Large intestine (tissue), 3 donors: ENCODE measurements around the gene STARD6. TPM values are rescaled to one million over a fixed set of nuclear protein-coding genes. Genes with fewer than 3 reads are reported as not detected.
"Not testable (repeated sequence)": the region's sequence is repeated elsewhere in the genome, so short reads cannot be mapped to it uniquely, and the experiment has no call there.

Source experiments
- DNase-seq, 2 donors: peaks; one replicate each; pipeline versions ENCODE4 v3.0.0 to v3.0.0-alpha.2; 2013
- H3K27ac ChIP-seq: one replicate; pipeline ENCODE4 v1.5.1; 2013; ENCODE audit warnings: low read length
- H3K27me3 ChIP-seq: 2 replicates; pipeline ENCODE4 v1.6.1; 2013; ENCODE audit warnings: low read length; ENCODE audit not compliant: control insufficient read depth, insufficient read depth
- H3K36me3 ChIP-seq: 2 replicates; pipeline ENCODE4 v1.6.1; 2013; ENCODE audit warnings: low read length; ENCODE audit not compliant: control insufficient read depth, insufficient read depth
- H3K4me1 ChIP-seq: one replicate; pipeline ENCODE4 v1.6.1; 2013; ENCODE audit warnings: low read length; ENCODE audit not compliant: control insufficient read depth, insufficient read depth
- H3K4me3 ChIP-seq: one replicate; pipeline ENCODE4 v1.5.1; 2013; ENCODE audit warnings: low read length
- H3K9me3 ChIP-seq: one replicate; pipeline ENCODE4 v1.6.1; 2013; ENCODE audit warnings: mild to moderate bottlenecking, low read depth, low read length, moderate library complexity; ENCODE audit not compliant: control insufficient read depth
- WGBS: methylation state at CpG from one replicate; pipeline ENCODE4 v1.1.5; 2013; ENCODE audit warnings: low lambda C conversion rate; ENCODE audit not compliant: insufficient coverage; 5-methylcytosine and 5-hydroxymethylcytosine counted together
- polyA plus RNA-seq: library from polyadenylated mRNA; unstranded; fragments of 120-200 nt; gene quantifications from one replicate; pipeline ENCODE4 v1.2.1, GENCODE V29; 2013

Gene STARD6
- polyA plus RNA-seq, 1 donor: 0.06 TPM

GRCh38 chr18:54303408-54303807 lies 54.2 kb downstream of the STARD6 start:
- no peaks in the 10 kb centered on the region for H3K27me3 ChIP-seq
- H3K27ac ChIP-seq: no peak overlapping the region
- no peaks in the 10 kb centered on the region for H3K36me3 ChIP-seq
- peaks cover 4% of the 10 kb centered on the region for H3K9me3 ChIP-seq
- no peak for DNase-seq
- no peak overlapping the region for H3K4me3 ChIP-seq
- H3K4me1 ChIP-seq: no peaks in the 10 kb centered on the region

DNA sequence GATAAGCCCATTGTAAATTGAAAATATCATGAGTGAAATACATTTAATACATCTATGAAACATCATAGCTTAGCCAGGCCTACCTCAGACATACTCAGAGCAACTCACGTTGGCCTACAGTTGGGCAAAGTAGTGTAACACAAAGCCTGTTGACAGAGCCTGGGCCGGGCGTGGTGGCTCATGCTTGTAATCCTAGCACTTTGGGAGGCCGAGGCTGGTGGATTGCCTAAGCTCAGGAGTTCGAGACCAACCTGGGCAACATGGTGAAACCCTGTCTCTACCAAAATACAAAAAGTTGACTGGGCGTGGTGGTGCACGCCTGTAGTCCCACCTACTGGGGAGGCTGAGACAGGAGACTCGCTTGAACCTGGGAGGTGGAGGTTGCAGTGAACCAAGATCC lies 58.7 kb downstream of the STARD6 start:
- not testable (repeated sequence) for H3K4me3 ChIP-seq, H3K27me3 ChIP-seq, H3K36me3 ChIP-seq, DNase-seq, H3K4me1 ChIP-seq, H3K27ac ChIP-seq, H3K9me3 ChIP-seq
- WGBS: no CpG with 5 or more reads among the region's 8 CpGs

- WGBS: 92% methylated on average over 2 of the region's 2 CpGs
- H3K4me1 ChIP-seq: no peaks in the 10 kb centered on the region
- no peak for DNase-seq
Measured at GRCh38 chr18:54296062-54296461, 61.6 kb downstream of the STARD6 start.

DNA sequence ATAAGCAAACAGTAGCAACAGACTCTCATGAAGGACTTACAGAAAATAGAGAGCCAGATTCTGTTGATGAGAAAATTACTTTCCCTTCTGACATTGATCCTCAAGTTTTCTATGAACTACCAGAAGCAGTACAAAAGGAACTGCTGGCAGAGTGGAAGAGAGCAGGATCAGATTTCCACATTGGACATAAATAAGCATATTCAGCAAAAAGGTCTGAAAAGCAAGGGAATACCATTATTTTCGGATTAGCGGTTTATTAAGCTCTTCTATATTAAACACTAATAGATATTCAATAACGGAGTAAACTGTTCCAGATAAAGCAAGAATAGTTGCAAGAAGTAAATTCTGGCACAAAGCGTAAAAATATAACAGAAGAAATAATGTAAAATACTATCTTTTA lies 63.4 kb downstream of the STARD6 start:
- no peak overlapping the region for H3K4me3 ChIP-seq
- H3K9me3 ChIP-seq: no peaks in the 10 kb centered on the region
- no peaks in the 10 kb centered on the region for H3K4me1 ChIP-seq
- H3K36me3 ChIP-seq: peaks cover 15% of the 10 kb centered on the region
- no peak overlapping the region for H3K27ac ChIP-seq
- H3K27me3 ChIP-seq: no peaks in the 10 kb centered on the region
- 100% methylated on average over 4 of the region's 4 CpGs for WGBS
- no peak for DNase-seq

More at GRCh38 chr18:54296062-54296461, 61.6 kb downstream of the STARD6 start:
- Histone ChIP-seq H3K27ac (no peak overlapping the region), H3K9me3 (peaks cover 4% of the 10 kb centered on the region), H3K36me3 (peaks cover 12% of the 10 kb centered on the region), H3K27me3 (no peaks in the 10 kb centered on the region), H3K4me3 (no peak overlapping the region)

GRCh38 chr18:54284981-54285785 lies 72.5 kb downstream of the STARD6 start:
- DNase-seq: no peak
- Histone ChIP-seq H3K27ac (no peak overlapping the region), H3K4me3 (no peak overlapping the region), H3K4me1 (peaks cover 1% of the 10 kb centered on the region), H3K36me3 (peaks cover 34% of the 10 kb centered on the region), H3K9me3 (no peaks in the 10 kb centered on the region), H3K27me3 (no peaks in the 10 kb centered on the region)
- 93% methylated on average over 5 of the region's 8 CpGs for WGBS

DNA sequence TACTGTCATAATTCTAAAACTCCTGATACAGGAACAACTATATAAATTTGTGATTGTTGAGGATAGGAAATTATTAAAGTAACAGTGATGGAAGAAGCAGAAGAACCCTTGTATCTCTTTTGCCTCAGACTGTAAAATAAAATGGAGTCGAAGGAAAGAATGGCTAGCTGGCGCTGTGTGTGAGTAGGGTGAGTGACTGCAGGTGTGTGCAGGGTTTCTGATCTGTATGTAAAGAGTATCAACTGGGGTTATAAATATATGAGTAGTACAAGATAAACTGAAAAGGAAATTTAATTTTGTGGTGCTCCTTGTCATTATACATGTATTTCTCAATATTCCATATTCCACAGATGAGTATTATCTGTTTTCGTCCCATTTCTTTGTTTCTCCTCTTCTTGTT lies 73.1 kb downstream of the STARD6 start:
- H3K27me3 ChIP-seq: no peaks in the 10 kb centered on the region
- H3K9me3 ChIP-seq: no peaks in the 10 kb centered on the region
- DNase-seq: no peak
- 100% methylated on average over 2 of the region's 3 CpGs for WGBS
- H3K4me3 ChIP-seq: no peak overlapping the region
- no peak overlapping the region for H3K27ac ChIP-seq
- peaks cover 34% of the 10 kb centered on the region for H3K36me3 ChIP-seq
- peaks cover 4% of the 10 kb centered on the region for H3K4me1 ChIP-seq

GRCh38 chr18:54280220-54280569 lies 77.5 kb downstream of the STARD6 start:
- Histone ChIP-seq H3K4me1 (peaks cover 6% of the 10 kb centered on the region), H3K27ac (peak overlapping the region; percentile 43), H3K36me3 (peaks cover 31% of the 10 kb centered on the region)

DNA sequence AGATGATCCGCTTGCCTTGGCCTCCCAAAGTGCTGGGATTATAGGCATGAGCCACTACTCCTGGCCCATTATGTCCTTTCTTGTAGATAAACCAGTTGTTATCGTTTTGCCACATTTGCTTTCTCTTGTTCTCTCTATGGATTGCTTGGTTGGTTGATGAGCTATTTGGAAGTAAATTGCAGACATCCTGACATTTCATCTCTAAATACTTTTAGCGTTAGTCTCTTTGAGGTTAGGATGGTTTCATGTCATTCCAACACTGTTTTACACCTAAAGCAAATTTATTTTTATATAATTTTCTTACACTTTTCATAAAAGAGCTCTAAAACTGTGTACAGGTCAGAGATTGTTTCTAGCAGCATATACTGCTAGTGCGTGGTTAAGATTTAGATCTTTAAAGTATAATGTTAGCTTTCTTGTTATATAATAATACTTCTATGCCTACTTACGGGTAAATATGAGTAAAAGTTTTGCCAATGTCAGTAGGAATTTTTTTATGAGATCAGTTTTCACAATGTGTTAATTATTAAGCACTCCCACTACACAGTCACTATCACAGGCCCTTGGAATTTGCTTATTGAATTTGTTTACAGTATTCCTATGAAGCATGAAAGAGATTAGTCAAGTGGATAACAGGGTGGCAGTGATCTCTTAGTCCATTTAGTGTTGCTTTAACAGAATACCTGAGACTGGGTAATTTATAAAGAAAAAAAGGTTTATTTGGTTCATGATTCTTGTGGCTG lies 78.0 kb downstream of the STARD6 start:
- H3K9me3 ChIP-seq: no peaks in the 10 kb centered on the region
- WGBS: 71% methylated on average over 2 of the region's 5 CpGs
- peaks cover 26% of the 10 kb centered on the region for H3K36me3 ChIP-seq
- peak overlapping the region; percentile 43 for H3K27ac ChIP-seq
- H3K27me3 ChIP-seq: no peaks in the 10 kb centered on the region
- peaks cover 6% of the 10 kb centered on the region for H3K4me1 ChIP-seq
- peak in 1 of 2 donors; percentile 33 for DNase-seq
- no peak overlapping the region for H3K4me3 ChIP-seq

More at GRCh38 chr18:54280220-54280569, 77.5 kb downstream of the STARD6 start:
- no peak for DNase-seq
- no peaks in the 10 kb centered on the region for H3K9me3 ChIP-seq
- H3K4me3 ChIP-seq: no peak overlapping the region
- no peaks in the 10 kb centered on the region for H3K27me3 ChIP-seq

DNA sequence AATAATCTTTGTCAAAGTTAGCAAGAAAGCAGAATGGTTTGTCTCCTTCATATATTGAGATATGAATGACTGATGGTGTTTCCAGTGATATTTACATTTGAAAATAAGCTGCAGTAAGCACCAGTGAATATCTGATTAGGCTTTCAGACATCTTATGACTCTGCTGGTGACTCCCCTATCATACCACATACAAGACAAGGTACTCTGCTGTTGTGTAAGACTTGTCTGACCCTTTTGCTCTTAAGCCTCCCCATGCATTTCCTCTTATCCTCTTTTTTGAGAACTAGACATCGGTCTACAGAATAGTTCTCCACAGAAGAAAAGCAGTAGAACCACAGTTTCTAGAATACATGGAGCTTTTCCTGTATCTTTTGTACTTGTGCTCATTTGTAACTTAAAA lies 79.0 kb downstream of the STARD6 start:
- peak overlapping the region; percentile 44 for H3K27ac ChIP-seq
- H3K36me3 ChIP-seq: peaks cover 23% of the 10 kb centered on the region
- DNase-seq: peak; percentile 58 to 67
- no CpG with 5 or more reads among the region's 1 CpG for WGBS
- H3K27me3 ChIP-seq: no peaks in the 10 kb centered on the region
- peaks cover 6% of the 10 kb centered on the region for H3K4me1 ChIP-seq
- H3K4me3 ChIP-seq: no peak overlapping the region
- H3K9me3 ChIP-seq: no peaks in the 10 kb centered on the region

- DNase-seq: no peak
- Histone ChIP-seq H3K9me3 (no peaks in the 10 kb centered on the region), H3K4me3 (no peak overlapping the region), H3K27me3 (no peaks in the 10 kb centered on the region), H3K27ac (peak overlapping the region; percentile 44), H3K4me1 (peaks cover 6% of the 10 kb centered on the region), H3K36me3 (peaks cover 20% of the 10 kb centered on the region)
- WGBS: no CpG with 5 or more reads among the region's 3 CpGs
Measured at GRCh38 chr18:54277899-54278298, 79.8 kb downstream of the STARD6 start.
